OCI-M1 (cell line): ENCODE data around the gene OIT3.
A peak's percentile ranks its signal among the peaks of the same experiment; 100 is the strongest.

ENCODE experiments used
- DNase-seq: peaks from one replicate; lab custom pipeline; 2025; lab: John Stamatoyannopoulos, UW

OIT3 gene

DNA sequence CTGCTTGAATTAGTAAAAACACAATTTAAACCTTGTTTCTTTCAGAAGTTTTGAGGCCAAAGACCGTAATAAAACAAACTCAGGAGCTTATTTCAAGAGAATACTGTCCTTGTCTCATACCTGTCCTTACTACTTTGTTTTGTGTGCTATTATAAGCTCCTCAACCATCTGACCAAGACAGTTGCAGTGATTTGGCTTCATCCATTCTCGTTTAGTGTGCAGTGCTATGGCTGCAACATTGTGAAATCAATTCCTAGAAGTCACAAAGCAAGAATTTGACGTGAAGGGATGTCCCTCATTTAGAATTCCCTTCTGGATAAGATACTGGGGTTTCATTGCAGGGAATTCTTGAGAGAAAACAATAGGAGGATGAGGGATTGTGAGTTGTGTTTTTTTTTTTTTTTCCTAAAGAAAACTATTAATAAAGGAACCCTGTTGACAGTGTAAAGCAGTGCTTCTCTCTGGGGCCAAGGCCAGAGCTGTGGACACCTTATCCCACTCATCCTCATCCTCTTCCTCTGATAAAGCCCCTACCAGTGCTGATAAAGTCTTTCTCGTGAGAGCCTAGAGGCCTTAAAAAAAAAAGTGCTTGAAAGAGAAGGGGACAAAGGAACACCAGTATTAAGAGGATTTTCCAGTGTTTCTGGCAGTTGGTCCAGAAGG, at the start of gene OIT3:
TSS of gene OIT3 (plus strand) at position 604 of the 663 bp plus-strand sequence. CDS start 60 bp downstream, outside the sequence.
- DNase-seq, result peak; percentile 35

DNA sequence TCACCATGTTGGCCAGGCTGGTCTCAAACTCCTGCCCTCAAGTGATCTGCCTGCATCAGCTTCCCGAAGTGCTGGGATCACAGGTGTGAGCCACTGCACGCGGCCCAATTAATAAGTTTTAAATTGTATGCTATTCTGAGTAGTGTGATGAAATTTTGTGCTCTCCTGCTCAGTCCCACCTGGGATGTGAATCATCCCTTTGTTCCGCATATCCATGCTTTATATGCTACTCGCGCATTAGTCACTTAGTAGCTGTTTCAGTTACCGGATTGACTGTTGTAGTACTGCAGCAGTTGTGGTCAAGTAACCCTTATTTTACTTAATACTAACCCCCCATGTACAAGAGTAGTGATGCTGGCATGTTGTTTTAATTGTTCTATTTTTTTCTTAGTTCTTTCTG, 47.3 kb upstream of the OIT3 start:
- no peak for DNase-seq

DNA sequence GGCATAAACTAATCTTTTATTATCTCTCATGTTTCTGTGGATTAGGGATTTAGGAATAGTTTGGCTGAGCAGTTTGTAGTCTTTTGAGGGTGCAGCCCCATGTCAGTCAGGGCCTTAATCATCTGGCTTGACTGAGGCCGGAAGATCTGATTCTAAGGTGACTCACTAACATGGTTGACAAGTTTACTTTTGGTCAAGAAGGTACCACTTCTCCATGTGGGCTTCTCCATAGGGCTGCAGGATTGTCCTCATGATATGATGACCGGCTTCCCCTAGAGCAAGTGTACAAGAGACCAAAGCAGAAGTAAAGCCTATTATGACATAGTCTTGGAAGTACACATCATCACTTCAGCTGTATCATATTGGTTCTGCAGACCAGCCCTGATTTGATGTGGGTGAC, 45.9 kb upstream of the OIT3 start:
- peak; percentile 23 for DNase-seq

DNA sequence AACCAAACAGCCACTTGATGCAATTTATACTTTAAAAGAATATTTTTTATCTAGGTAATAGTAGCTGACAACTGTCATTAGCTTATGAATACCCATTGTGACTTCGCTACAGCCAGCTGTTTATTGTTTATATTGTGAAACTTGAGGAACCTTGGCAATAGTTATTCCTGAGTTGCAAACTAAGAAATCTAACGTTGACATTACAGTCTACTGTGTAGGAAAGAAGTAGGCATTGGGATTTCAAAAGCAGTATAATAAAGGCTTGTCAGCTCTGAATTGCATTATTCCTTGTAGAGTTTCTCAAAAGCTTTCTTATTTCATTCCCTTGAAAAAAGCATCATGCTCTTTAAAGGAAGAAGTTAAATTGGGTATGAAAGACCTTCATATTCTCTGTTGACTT, 42.7 kb upstream of the OIT3 start:
- DNase-seq, result no peak

DNA sequence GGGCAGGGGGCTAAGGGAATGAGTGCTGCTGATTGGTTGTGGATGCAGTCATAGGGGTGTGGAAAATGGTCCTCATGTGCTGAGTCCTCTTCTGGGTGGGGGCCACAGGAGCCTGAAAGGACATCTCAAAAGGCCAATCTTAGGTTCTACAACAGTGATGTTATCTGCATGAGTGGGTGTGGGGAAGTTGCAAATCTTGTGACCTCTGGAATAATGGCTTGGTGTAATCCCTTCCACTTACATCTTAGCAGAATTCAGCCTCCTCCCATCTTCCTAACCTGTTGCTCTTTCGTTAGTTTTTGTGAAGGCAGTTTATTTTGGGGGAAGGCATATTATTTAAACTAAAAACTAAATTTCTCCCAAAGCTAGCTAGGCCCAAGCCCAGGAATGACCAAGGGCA, 42.0 kb upstream of the OIT3 start:
- DNase-seq, result no peak

DNA sequence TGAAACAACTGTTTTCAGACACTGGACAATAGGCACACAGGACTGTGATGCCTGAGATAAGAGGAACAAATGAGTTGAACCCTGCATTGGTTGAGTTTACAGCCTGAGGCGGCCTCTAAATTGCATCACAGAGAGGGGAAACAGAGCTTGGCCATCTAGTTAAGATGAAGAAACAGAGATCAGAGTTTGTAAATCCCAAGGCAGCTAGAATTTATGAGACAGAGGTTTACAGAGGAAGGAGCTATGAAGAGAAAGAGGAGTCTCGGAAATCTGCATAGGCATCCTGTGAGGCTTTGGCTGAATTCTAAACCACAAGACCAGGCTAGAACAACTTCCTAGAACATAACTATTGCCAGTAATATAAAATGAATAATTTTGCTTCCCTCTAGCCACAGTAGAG, 41.0 kb upstream of the OIT3 start:
- no peak for DNase-seq

DNA sequence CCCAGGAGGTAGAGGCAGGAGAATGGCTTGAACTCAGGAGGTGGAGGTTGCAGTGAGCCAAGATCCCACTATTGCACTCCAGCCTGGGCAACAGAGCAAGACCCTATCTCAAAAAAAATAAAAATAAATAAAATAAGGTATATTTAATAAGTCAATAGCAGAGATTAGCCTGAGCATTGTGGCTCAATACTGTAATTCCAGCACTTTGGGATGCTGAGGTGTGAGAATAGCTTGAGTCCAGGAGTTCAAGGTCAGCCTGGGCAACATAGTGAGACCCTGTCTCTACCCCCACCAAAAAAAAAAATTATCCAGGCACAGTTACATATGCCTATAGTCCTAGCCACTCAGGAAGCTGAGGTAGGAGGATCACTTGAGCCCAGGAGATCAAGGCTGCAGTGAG, 38.4 kb upstream of the OIT3 start:
- DNase-seq, result no peak

DNA sequence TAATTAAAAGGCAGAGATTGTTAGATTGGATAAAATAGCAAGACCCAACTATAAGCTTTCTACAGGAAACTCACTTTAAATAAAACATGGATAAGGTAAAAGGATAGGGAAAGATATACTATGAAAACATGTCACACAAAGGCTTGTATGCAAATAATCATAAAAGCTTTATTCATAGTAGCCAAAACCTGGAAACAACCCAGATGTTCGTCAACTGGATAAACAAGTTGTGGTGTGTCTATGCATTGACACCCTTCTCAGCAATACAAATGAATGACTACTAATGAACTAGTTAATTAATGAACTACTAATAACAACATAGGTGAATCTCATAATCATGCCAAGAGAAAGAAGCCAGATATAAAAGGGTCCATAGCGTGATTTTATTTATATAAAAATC, 37.7 kb upstream of the OIT3 start:
- DNase-seq, result no peak

DNA sequence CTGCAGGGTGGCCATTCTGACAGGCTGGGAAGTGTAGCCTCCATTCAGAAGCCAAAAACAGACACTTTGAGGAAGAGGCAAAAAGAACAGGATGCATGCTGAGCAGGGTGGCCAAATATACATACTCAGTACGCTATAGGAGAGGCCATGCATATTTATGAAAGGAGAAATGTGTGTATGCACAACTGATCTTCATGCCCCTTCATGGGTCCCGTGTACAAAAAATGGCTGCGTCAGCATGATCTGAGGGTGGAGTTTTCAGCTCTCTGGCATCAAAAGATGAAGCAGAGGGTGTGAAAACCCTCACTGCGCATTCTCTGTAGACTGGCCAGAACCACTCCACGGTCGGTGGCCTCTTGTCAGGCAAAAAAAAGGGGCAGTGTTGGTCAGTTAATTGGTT, 35.5 kb upstream of the OIT3 start:
- DNase-seq, result no peak

DNA sequence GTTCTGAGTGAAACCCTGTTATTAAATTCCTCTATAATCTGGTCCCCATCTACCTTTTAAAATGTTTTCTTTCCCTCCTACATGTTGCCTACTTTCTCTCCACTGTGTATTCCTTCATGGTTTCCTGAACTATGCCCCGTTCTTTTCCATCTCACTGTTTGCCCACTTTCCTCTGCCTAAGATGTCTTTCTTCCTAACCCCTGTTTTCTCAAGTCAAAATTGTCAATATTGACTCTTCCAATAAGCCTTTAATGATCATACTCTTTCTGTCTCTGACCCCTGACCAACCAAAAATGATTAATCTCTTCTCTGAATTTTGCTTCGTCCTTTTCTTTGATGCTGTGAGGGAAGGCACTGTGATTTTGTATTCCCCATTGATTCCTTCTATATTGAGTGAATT, 30.6 kb upstream of the OIT3 start:
- DNase-seq, result no peak

DNA sequence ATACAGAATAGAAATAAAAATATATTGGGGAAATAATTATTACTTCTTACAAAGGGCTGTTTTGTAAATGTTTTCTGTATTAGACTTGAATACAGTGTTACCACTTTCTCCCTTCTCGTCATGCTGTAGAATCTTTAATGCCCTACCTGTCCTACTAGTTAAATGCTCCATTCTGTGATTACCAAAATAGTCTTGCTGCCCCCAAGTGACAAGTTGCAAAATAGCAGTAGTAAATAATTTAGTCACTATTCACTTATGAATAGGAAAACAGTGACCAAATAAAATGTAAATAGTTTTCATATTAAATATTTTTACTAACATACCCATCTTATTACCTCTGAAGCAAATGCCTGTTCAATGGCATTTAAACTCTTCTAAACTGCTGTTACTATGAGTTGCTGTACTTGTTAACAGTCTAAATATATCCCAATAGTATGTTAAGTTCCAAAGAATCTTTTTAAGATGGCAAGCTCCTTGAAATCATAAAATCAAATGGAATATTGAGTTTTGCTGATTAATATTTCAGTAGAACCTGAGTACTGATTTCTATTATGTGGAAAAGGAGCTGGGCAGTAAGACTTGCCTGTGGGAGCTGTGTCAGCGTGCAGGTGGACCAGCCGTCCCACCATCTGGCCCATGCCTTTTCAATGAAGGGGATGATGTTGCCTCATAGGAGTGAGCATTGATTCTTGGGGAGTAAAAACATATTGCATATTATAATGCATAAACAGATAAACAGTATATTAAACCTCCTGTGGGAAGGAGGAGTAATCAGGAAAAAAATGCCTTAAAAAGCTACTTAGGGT, 18.1 kb upstream of the OIT3 start:
- peak; percentile 74 for DNase-seq

DNA sequence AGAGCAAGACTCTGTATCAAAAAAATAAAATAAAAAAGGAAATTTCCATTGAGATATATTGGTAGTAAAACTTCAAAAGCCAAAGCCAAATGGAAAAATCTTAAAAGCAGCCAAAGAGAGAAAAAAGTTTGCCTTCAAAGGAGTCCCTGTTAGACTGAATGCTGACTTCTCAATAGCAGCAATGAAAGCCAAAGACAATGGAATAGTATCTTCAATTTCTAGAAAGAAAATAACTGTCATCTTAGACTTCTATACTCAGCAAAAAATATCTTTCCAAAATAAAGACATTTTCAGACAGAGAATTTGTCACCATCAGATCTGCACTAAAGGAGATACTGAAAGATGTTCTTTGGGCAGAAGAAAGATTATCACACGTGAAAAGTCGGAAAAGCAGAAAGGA, 14.3 kb upstream of the OIT3 start:
- peak; percentile 22 for DNase-seq

DNA sequence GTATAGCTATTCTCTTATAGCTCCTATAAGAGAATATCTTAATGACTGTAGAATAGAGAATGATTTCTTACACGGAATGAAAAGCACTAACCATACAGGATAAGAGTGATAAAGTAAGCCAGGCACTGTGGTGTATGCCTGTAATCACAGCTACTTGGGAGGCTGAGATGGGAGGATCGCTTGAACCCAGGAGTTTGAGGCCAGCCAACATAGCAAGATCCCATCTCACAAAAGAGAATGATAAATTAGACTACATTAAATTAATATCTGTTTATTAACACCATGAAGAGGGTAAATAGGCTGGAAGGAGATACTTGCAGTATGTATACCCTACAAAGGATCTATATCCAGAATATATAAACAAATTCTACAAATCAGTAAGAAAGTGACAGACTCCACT, 12.2 kb upstream of the OIT3 start:
- no peak for DNase-seq

DNA sequence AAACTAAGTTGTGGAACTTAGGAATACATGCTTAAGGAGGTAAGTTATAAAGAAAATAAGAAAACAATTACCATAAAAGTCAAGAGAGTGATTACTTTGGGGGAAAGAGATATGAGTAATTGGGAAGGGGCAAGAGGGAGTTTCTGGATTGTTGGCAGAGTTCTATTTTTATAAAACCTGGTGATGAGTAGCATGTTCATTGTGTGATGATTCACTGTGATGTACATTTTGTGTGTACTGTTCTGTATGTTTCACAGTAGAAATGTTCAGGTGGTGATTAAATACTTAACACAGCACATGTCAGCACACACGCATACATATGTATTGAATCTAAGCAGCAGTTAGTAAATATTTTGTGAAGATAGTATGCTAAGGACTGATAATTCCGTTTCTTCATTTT, 9.7 kb upstream of the OIT3 start:
- DNase-seq, result no peak

DNA sequence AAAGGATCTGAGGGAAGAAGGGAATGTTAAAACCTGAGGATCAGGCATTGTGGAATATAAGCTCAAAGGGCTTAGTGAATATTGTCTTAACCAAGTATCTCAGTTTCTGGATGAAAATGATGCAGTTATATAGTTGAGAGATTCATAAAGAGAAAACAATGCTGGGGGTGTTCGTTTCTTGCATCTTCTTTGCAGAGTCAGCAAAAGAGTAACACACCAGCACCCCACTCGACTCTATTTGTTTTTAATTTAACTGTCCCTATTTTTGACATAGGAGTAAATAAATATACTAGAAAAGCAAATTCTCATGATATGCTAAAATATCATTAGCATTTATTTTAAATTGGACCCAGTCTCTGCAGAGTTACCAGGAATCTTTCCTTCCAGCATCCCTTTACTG, 7.6 kb upstream of the OIT3 start:
- no peak for DNase-seq

DNA sequence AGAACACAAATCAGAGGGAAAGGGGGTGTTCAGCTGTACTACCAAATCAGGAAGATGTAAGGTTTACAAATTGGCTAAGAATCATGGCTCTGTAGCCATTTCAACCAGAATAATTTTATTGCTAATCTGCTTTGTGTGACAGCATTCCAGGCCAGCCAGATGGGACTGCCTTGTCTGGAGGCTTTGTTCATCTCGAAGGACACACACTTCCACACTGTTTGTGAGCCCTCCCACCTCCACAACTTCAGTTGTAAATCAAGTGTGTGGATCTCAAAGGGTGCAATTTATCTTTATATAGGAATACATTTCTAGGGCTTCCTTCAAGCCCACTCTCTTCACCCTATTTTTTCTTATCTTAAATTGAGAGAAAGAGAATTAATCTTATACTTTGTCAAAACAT, 6.9 kb upstream of the OIT3 start:
- no peak for DNase-seq

DNA sequence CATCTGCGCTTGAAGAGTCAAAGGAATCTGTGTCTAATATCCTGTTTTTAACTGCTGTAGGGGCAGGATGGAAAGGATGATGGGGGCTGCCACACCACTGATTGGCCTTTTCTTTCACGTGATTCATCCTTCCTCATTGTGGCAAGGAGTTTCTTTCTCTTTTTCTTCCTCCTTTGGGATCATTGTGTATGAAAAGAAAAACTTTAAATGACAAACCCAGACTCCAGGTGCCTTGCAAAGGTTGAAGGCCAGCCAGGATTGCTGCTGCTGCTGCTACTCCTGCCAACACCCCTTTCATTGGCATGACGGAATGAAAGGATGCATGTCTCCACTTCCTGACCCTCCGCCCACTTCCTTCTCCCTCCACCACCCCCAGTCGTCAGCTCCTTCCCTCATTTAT, 6.5 kb upstream of the OIT3 start:
- DNase-seq, result no peak

DNA sequence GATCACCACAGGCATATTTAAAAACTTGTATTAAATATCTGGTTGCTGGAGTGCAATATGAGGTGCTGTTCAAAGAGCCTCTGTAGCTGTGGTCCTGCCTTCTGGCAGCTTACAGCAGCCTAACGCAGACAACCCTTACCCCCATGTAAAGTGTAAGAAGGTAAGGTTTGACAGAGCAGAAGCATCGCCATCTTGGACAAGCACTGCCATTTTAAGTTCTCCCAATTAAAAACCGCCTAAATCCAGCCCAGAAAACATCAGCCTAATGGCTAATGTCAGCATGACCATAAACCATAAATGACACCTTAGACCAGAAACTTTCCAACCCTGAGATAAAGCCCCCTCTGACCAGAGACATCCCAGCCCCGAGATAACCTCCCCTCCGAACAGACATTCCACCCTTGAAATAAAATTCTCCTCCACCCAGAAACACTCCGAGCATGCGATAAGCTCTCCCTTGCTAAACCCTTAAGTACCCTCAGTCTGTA, 5.3 kb upstream of the OIT3 start:
- no peak for DNase-seq

DNA sequence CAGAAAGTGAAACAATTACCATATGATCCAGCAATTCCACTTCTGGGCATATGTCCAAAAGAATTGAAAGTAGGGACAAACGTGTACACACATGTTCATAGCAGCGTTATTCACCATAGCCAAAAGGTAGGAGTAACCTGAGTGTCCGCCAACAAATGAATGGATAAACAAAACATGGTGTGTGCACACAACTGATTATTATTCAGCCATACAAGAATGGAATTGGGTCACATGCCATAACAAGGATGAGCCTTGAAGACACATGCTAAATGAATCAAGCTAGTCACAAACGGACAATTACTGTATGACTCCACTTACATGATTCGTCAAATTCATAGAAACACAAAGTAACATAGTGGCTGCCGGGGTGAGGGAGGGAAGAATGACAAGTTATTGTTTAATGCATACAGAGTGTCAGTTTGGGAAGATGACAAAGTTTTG, 4.1 kb upstream of the OIT3 start:
- DNase-seq, result no peak

DNA sequence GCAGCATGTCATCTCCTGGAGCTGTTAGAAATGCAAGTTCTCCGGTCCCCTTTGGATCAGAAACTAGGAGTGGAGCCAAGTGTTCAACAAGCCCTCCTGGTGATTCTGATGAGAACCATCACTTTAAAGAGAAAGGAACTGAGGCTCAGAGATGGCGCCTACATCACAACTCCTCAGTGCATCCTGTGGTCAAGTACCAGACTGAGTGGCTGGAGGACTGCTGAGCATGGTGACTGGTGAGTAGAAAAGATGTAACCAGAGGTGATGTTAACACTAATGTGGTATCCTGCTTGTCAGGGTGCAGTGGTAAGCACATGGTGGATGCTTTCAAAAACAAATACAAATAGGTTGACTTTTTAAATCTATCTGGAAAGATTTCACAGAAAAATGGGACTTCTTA, 3.5 kb upstream of the OIT3 start:
- DNase-seq, result no peak

DNA sequence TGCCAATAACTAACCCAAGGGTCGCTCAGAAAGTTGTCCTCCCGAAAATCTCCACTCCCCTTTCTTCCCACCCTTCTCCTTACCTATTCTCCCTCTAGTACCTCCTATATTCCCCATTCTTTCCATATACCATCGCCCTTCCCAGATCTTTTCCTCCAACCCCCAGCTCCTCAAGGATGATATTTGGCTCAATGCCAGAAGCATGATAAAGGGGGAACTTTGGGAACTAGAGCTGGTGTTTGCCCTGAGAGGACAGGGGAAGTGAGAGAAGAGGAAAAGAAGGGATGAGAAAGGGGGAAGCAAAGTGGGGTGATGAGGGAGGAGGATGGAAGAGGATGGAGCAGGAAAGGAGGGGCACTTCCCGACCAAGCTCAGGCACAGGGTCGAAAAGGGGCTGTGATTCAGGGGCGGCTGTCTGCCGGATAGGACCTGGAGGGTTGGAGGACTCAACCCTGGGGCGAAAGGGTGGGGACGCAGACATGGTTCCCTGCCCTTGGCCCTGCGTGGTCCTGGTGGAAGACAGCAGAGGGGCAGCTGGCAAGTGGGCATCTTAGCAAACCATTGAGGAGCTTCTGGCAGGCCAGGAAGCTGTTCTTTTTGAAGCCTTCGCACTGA, 1.8 kb downstream of the OIT3 start:
- no peak for DNase-seq

DNA sequence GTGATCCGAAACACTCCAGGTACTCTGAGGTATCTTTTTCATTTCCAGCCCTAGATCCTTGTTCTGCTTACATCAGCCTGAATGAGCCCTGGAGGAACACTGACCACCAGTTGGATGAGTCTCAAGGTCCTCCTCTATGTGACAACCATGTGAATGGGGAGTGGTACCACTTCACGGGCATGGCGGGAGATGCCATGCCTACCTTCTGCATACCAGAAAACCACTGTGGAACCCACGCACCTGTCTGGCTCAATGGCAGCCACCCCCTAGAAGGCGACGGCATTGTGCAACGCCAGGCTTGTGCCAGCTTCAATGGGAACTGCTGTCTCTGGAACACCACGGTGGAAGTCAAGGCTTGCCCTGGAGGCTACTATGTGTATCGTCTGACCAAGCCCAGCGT, 5.1 kb downstream of the OIT3 start:
- no peak for DNase-seq

DNA sequence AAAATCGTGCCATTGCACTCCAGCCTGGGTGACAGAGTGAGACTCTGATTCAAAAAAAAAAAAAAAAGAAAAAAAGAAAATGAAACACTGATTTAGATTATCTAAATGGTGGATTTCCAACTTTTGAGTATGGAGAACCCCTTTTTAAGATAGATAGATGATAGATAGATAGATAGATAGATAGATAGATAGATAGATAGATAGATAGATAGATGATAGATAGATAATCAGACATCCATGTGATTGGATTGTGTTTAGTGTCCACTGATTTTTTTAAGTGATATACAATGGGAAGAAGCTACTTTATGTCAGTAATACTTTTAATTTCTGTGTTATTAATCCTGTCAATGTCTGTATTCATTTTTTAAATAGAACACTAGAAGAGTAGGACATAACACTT, 6.0 kb downstream of the OIT3 start:
- no peak for DNase-seq
